GM12801 (cell line): ENCODE data around the gene TRPC4AP.

Experiments
- TF ChIP-seq, protein P1 (sequence below): IDR thresholded peaks from one replicate; pipeline ENCODE4 v1.5.1; 2011; ENCODE audit warnings: control low read depth; ENCODE audit not compliant: insufficient read length; ENCODE audit errors: extremely low read depth

The TRPC4AP gene

DNA sequence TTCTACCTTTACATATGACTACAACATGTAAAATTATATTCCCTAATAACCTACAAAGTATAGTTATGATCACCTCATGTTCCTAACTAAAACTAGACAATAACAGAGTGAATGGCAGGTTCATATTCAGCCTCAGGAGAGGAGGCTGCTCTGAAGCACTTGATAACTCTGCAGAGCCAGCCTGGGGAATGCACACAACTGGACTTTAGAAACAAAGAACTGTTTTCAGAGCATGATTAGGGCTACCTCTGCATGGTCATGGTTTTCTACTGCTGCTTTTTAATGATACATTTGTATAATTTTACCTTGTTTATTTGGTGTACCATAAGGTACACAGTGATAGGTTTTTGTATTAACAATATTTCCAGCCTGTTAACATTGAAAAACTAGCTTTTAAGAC lies 50.3 kb downstream of the TRPC4AP start:
- TF ChIP-seq, protein P1, sequence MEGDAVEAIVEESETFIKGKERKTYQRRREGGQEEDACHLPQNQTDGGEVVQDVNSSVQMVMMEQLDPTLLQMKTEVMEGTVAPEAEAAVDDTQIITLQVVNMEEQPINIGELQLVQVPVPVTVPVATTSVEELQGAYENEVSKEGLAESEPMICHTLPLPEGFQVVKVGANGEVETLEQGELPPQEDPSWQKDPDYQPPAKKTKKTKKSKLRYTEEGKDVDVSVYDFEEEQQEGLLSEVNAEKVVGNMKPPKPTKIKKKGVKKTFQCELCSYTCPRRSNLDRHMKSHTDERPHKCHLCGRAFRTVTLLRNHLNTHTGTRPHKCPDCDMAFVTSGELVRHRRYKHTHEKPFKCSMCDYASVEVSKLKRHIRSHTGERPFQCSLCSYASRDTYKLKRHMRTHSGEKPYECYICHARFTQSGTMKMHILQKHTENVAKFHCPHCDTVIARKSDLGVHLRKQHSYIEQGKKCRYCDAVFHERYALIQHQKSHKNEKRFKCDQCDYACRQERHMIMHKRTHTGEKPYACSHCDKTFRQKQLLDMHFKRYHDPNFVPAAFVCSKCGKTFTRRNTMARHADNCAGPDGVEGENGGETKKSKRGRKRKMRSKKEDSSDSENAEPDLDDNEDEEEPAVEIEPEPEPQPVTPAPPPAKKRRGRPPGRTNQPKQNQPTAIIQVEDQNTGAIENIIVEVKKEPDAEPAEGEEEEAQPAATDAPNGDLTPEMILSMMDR: no peak

DNA sequence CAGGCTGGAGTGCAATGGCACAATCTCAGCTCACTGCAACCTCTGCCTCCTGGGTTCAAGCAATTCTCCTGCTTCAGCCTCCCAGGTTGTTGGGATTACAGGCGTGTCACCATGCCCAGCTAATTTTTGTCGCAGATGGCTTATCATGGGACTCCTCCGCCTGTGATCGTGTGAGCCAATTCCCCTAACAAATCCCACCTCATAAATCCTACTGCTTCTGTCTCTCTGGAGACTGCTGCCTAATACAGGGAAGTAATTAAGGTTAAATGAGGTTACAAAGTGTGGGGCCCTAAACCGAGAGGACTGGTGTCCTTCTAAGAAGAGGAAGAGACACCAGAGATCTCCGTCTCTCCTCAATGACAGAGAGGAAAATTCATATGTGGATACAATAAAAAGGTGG lies 52.0 kb downstream of the TRPC4AP start:
- TF ChIP-seq, protein P1: no peak

DNA sequence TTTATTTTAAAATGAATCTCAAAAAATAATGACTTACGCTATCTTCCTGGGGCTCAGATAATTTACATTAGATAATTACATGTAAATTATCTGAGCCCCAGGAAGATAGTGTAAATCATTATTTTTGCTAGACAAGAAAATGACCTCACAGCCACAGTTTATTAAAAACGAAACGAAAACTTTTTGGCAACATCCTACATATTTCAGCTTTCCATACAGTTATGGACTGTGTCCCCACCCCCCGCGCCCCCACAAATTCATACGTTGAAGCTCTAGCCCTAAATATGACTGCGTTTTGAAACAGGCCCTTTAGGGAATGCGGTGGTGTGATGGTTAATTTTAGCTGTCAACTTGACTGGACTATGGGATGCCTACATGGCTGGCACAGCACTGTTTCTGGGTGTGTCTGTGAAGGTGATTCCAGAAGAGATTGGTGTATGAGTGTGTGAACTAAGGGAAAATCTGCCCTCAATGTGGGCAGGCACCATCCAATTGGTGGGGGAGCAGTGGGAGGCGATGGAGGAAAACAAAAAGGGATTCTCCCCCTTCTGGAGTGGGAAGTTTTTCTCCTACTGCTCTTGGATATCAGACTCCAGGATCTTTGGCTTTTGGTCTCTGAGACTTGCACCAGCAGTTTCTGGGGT lies 52.6 kb downstream of the TRPC4AP start:
- TF ChIP-seq, protein P1: no peak

DNA sequence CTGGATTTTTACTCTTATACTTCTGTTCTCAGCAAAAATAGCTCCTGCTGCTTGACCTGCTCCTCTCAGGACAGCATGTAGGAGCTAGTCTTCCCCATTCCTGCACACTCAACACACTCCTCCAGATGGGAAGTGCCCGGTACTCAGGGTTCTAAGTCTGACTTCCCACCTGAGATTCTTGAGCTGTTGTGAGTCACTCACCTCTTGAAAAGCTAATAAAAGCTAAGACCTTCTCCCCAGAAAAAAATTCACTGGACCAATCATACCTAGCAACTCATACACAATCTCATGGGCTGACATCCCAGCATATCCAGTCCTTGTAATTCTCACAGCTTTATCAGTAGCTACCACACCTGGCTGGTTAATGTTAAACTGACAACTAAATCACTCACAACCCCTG lies 53.5 kb downstream of the TRPC4AP start:
- TF ChIP-seq, protein P1: no peak

DNA sequence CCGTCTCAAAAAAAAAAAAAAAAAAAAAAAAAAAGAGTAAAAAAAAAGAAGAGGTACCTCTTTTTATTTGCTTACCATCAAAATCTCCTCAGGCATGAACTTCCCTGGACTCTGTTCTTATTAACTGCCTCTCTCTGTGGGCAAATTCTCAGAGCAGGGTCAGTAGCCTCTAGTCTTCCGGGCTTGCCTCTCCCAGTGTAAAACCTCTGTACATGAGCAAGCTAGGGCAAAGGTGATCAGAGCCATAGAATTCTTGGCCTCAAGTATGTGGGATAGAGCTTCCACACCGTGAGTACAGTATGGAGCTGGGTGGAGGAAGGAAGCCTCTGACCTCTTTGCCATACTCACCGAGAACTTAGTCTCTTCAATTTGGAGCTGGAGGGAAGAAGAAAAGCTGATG lies 58.5 kb downstream of the TRPC4AP start:
- TF ChIP-seq, protein P1: no peak

DNA sequence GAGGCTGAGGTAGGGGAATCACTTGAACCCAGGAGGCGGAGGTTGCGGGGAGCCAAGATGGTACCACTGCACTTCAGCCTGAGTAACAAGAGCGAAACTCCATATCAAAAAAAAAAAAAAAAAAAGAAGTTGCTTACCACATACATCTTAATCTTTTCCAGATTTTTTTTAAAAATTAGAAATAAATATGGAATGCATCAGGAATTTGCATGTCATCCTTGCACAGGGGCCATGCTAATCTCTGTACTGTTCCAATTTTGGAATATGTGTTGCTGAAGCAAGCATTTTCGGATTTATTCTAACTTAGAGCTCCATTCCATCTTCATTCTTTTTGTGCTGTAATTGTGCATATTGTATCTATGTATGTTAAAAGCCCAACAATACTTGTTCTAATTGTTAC lies 62.5 kb downstream of the TRPC4AP start:
- TF ChIP-seq, protein P1: no peak

DNA sequence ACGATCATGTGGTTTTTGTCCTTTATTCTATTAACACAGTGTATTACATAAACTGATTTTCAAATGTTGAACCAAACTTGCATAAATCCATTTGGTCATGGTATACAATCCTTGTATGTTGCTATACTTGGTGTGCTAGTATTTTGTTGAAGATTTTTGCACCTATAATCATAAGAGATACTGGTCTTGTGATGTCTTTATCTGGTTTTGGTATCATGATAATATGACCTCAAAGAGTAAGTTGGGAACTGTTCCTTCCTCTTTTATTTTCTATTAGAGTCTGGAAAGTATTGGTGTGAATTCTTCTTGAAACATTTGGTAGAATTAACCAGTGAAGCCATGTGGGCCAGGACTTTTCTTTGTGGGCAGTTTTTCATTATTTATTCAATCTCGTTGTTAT lies 65.3 kb downstream of the TRPC4AP start:
- TF ChIP-seq, protein P1: no peak
